ENCODE measurements around the gene IFRD1.

IFRD1 gene

DNA sequence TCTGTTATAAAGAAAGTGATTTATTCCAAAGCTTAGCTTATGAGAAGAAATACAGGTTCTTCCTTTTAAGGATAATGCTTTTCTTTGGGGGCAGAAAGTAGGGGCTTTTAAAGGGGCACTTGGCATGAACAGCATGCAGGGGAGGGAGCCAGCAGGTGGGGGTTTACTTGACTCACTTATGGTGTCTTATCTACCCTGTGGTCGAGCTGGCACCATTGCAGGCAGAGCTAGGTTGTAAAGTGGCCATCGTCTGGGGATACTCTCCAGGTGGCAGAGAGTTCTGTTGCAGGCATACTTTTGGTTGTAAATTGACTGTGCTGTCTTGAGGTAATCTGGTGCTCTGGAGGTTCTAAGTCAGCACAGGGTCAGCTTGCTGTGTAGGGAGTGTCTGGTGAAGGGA lies 26.3 kb upstream of the IFRD1 start:
- no peak for TF ChIP-seq GATA2 (IDR thresholded peaks at IDR 0.05; ENCODE audit: low read depth, low read length)

DNA sequence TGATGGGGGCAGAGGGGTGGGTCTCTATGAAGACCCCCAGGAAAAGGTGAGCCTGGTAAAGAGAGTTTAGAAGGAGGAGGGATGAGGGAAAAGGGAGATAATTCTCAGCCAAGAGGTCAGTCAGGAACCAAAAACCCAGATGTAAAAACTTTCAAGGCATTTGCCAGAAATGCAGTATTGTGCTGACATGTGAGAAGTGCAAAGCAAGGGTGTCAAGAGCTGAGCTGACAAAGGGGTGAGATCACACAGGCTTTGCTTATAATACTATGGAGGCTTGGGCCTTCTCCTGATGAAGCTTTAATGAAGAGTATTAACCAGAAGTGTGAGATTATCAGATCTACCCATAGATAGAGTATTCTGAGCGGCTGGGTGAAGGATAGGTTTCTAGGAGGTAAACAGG lies 22.3 kb upstream of the IFRD1 start:
- no peak for TF ChIP-seq GATA2 (IDR thresholded peaks at IDR 0.05; ENCODE audit: low read depth, low read length)
- no peak for TF ChIP-seq GATA3 (IDR thresholded peaks at IDR 0.05; ENCODE audit: low read depth, low read length)

DNA sequence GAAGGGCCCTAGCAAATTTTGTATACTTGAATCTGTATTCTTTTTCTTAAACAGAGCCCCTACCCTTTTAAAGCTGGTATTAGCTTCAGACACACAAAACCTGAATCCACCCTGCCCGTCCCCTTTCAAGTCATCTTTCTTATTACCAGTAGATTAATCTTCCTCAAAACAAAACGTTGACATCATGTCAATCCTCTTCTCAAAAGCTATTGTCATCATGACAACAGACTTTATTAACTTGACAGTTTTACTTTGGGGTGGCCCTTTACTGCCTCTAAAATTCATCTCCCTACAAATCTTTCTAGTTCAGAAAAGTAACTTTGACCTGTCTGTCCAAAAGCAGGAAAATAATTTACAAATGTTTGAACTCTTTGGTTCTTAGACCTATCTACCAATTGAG lies 21.5 kb upstream of the IFRD1 start:
- TF ChIP-seq GATA3 (IDR thresholded peaks at IDR 0.05; ENCODE audit: low read depth, low read length) (no peak), GATA2 (IDR thresholded peaks at IDR 0.05; ENCODE audit: low read depth, low read length) (no peak)

DNA sequence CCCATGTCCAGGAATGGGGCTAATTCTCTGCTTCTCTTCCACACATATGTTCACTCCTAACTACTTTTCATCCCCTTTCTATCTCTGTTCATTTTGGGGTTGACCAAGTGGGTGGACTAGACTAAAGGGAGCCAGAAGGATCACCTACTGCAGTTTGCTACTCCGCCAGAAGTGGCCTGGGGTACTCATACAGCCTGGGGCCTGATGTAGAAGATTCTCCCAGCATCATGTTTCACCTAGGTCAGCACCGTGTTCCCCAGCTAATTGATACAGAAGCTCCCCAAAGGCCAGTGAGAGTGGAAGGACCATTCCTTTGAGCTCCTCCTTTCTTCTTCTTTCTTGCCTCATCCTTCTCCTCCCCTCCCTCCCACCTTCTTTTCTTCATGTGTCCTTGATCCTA lies 19.6 kb upstream of the IFRD1 start:
- TF ChIP-seq GATA3 (IDR thresholded peaks at IDR 0.05; ENCODE audit: low read depth, low read length) = no peak
- no peak for TF ChIP-seq GATA2 (IDR thresholded peaks at IDR 0.05; ENCODE audit: low read depth, low read length)

DNA sequence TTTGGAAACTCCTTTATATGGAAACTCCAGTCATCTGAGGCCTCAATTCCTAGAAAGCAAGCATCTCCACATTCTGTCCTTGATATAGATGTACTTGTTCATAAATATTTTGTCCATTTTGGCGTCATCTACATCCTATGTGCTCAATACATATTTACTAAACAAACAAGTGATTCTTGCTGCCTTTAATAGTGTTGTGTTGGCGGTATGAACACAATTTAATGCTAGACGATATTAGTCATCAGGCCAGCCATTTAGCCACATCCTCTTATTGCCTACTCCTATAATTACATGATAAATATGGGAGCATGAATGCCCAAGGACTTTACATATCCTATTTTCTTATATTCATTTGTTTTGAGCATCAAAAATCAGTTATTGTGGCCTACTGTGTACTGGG lies 18.5 kb upstream of the IFRD1 start:
- TF ChIP-seq GATA2 (IDR thresholded peaks at IDR 0.05; ENCODE audit: low read depth, low read length) (no peak), GATA3 (IDR thresholded peaks at IDR 0.05; ENCODE audit: low read depth, low read length) (no peak)

DNA sequence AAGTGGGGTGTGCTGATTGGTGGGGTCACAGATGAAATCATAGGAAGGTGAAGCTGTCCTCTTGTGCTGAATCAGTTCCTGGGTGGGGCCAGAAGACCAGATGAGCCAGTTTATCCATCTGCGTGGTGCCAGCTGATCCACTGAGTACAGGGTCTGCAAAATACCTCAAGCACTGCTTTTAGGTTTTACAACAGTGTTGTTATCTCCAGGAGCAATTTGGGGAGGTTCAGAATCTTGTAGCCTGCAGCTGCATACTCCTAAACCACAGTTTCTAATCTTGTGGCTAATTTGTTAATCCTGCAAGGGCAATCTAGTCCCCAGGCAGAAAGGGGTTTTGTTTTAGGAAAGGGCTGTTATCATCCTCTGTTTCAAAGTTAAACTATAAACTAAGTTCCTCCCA lies 17.0 kb upstream of the IFRD1 start:
- TF ChIP-seq GATA3 (IDR thresholded peaks at IDR 0.05; ENCODE audit: low read depth, low read length) = no peak
- no peak for TF ChIP-seq GATA2 (IDR thresholded peaks at IDR 0.05; ENCODE audit: low read depth, low read length)

DNA sequence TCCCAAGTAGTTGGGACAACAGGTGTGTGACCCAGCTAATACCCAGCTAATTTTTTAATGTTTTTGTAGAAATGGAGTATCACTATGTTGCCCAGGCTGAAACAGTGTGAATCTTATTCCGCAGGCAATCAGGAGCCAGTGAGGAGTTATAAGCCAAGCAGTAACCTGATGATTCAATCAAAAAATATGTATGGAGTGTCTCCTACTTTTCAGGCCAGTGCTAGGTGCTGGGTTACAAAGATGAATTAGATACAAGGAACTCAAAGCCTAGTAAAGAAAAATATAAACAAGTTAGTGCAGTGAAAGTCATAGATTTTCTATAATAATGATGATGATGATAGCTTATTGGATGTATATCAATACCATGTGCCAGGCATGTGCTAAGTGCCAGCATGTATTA lies 13.2 kb upstream of the IFRD1 start:
- TF ChIP-seq GATA3 (IDR thresholded peaks at IDR 0.05; ENCODE audit: low read depth, low read length) = no peak
- no peak for TF ChIP-seq GATA2 (IDR thresholded peaks at IDR 0.05; ENCODE audit: low read depth, low read length)

DNA sequence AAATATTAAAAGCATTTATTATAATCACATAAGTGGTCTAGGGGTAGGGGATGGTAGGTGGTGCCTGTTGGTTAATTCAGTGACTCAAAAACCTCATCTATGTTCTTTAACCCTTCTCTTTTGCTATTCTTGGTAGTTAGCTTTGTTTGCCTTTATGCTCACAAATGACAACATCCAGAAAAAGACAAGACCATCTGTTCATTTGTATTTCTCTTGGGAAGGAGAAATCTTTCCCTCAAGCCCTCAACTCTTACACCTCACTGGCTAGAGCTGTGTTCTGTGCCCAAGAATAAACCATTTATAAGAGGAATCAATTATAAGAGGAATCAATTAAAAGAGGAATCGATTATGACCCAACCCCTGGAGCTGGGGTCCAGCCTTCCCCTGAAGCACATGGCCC lies 10.8 kb upstream of the IFRD1 start:
- no peak for TF ChIP-seq GATA2 (IDR thresholded peaks at IDR 0.05; ENCODE audit: low read depth, low read length)
- no peak for TF ChIP-seq GATA3 (IDR thresholded peaks at IDR 0.05; ENCODE audit: low read depth, low read length)

DNA sequence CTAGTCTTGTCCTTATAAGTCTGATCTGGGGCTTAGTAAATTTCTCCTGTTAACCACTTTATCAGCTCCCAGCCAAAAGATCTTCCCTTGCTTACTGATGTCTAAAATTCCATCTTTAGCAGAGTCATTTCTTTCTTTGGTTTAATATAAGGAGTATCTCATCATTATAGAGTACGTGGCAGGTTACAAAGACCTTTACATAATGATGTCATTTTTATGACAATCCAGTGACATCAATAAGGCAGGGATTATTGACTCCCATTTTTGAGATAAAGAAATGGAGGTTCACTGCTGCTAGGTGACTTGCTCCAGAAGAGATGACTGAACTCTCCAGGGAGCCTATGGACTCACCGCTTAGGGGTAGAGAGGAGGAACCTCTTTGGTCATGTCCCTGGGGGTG lies 8.1 kb upstream of the IFRD1 start:
- TF ChIP-seq GATA2 (IDR thresholded peaks at IDR 0.05; ENCODE audit: low read depth, low read length) = no peak
- TF ChIP-seq GATA3 (IDR thresholded peaks at IDR 0.05; ENCODE audit: low read depth, low read length) = no peak

DNA sequence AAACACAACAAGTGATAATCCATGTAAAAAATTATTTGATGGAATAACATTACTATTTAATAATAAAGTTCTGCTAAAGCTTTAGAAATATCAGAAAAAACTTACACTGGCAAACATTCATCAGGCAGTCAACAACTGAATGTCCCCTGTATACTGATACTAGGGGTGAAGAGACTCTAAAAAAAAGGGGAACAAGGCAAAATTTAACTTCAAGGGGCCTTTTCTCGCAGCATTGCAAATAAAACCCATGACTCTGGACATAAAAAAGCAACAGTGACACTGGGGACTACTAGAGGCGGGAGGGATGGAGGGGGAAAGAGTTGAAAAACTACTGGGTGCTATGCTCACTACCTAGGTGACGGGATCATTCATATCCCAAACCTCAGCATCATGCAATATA lies 5.8 kb upstream of the IFRD1 start:
- TF ChIP-seq GATA3 (IDR thresholded peaks at IDR 0.05; ENCODE audit: low read depth, low read length) (no peak), GATA2 (IDR thresholded peaks at IDR 0.05; ENCODE audit: low read depth, low read length) (no peak)

DNA sequence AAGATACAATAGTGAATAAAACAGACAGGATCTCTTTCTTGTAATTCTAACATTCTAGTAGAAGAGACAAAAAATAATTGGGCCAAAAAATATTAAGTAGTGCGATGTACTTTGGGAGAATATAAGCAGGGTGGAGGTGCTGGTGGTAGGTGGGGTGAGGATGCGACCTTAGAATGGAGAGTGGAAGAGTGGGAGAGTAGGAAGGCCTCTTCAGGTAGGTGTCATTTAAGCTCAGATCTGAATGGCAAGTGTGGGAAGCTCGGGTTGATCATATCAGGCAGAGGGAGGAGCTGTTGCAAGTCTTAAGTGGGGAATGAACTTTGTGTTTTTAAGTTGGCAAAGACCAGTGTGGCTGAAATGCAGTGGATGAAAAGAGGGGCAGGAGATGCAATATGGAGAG lies 3.8 kb upstream of the IFRD1 start:
- TF ChIP-seq GATA2 (IDR thresholded peaks at IDR 0.05; ENCODE audit: low read depth, low read length) = no peak
- TF ChIP-seq GATA3 (IDR thresholded peaks at IDR 0.05; ENCODE audit: low read depth, low read length) = no peak

DNA sequence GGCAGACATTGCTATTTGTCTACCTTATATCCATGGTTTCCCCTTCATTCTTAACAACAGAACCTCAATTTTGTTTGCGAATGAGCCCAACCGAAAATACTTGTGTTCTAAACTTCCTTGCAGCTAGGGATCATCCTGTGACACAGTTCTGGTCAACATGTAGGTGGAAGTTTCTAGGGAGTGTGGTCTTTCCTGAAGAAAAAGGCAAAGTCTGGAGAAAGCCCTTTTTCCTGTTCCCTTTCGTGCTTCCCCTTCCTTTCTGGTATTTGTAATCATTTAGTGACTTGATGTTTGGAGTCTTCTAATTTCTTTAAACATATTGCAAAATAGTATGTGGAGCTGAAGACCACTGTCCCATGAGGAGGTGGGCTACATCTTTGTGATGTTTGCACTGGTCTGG lies 2.9 kb upstream of the IFRD1 start:
- TF ChIP-seq GATA3 (IDR thresholded peaks at IDR 0.05; ENCODE audit: low read depth, low read length) (no peak), GATA2 (IDR thresholded peaks at IDR 0.05; ENCODE audit: low read depth, low read length) (no peak)

DNA sequence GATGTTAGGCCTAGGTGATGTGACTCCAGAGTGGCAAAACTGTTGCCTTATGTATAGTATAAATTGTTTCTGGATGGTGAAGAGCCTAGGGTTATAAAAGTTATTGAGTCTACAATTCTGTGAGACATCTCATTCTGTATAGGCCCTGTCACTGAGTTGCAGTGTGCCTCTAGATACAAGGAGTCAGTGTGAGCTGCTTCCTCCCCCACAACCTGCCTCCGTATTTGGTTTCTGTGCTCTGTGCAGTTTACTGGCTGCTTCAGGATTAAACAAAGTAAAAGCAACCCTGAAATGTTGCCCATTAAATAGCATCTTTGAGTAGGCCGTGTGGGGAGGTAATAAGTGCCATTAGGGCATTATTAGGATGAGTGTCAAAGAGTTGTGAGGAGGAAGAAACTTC lies 1.9 kb upstream of the IFRD1 start:
- TF ChIP-seq GATA3 (IDR thresholded peaks at IDR 0.05; ENCODE audit: low read depth, low read length) (no peak), GATA2 (IDR thresholded peaks at IDR 0.05; ENCODE audit: low read depth, low read length) (no peak)

DNA sequence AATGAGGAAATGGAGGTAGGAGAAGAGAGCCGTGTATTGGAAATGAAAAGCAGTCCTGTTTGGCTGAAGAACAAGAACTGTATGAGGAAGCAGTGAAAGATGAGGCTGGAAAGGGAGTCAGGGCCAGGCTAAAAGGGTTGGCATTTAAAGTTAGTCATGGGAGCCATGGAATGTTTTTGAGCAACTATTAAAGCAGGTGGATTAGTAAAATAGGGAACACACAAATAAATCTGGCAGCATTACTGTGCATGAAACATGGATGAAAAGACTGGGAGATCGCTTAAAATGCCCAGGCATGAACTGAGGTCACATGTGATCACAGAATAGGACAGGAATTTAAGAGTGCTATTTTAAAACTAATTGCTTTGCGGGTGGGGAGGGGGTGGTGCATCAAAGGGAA lies 1.4 kb upstream of the IFRD1 start:
- no peak for TF ChIP-seq GATA3 (IDR thresholded peaks at IDR 0.05; ENCODE audit: low read depth, low read length)
- no peak for TF ChIP-seq GATA2 (IDR thresholded peaks at IDR 0.05; ENCODE audit: low read depth, low read length)

DNA sequence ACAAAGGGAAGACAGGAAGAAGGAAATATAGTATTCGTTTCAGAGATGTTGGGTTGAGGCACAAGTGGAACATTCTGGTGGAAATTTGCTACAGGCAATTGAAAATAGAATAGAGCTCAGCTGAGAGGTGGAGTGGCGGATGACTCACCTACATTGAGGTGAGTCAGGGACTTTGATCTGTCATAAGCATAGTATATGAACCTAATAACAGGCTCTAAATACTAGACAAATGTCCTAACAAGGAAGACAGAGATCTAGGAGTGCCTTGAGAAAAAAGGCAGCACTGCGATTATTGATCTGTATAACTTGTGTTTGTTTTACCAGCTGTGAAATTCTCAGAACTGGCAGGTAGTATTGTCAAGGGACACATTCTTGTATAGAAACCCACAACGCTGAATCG lies 907 bp upstream of the IFRD1 start:
- no peak for TF ChIP-seq GATA2 (IDR thresholded peaks at IDR 0.05; ENCODE audit: low read depth, low read length)
- no peak for TF ChIP-seq GATA3 (IDR thresholded peaks at IDR 0.05; ENCODE audit: low read depth, low read length)
